GM19438 (cell line): ENCODE data around the gene RBSN.

Source experiments
- ATAC-seq: cut with Tn5 transposase; IDR thresholded peaks from one replicate; pipeline ENCODE4 v1.9.1; 2021; ENCODE audit warnings: low read depth; ENCODE audit not compliant: unreplicated experiment

Gene RBSN

GRCh38 chr3:15102256-15102655 is 3.3 kb upstream of the RBSN start:
- ATAC-seq: no peak

- ATAC-seq: peak; percentile 24
Measured at GRCh38 chr3:15099364-15100098, 583 bp upstream of the RBSN start.

DNA sequence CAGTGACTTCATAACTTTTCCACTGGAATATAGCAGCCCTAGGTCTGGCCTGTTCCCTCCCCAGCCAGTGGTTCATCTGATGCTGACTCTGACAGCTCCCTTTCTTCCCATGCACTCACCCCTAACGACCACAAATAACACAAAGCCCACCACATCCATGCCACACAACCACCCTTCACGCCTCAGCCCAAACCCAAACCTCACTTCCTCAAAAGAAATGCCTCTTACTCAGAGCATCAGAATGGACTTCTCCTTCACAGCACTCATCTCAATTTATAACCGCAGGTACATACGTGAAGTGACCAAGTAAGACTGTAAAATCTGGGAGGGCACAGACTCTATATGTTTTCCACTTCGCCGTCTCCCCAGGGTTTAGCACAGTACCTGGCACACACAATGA is 1.1 kb downstream of the RBSN start:
- no peak for ATAC-seq

DNA sequence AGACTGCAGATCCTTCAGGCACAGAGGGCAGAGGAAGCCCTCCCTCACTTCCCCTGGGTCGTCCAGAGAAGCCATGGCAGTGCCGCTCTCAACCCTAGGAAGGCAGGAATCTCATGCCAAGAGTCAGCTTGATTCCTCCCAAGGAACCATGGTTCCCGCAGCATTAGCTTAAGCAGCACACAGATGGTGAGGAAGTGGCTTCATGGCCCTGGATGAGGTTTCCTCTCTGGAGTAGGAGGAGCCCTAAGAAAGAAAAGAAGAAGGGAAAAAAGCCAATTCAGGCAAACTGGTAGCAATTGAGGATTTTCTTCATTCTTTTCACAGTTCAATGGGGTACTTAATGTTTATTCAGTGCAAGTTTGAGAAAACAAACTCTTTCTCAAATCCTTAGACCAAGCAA is 2.9 kb downstream of the RBSN start:
- no peak for ATAC-seq

DNA sequence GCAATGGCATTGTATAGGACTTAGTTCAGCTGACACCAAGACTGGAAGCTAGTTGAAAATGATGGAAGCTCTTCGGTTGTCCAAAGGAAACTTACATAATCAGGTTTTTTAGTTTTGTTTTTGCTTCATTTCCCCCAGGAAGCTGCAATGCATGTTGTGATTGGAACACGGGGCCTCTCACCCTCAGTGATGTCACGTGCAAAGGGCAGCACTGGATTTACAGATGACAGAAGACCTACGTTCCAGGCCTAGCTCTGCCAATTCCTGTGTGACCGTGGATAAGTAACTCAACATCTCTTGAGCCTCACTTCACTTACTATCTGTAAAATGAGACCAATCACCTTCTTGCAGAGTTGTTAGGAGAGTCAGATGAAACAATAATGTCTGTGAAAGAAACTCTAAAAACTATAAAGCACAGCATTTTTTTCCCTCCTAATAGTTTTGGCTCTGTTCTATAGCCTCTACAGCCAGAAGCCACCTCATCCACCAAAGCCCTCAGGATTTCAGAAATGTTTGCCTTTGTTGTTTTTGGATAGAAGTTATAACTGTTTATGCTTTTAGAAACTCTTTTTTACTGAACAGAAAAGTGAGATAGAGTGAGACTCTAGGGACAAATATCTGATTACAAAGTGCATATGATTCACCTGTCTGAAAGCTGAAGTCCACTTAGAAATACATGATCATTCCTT is 4.6 kb downstream of the RBSN start:
- ATAC-seq: no peak

DNA sequence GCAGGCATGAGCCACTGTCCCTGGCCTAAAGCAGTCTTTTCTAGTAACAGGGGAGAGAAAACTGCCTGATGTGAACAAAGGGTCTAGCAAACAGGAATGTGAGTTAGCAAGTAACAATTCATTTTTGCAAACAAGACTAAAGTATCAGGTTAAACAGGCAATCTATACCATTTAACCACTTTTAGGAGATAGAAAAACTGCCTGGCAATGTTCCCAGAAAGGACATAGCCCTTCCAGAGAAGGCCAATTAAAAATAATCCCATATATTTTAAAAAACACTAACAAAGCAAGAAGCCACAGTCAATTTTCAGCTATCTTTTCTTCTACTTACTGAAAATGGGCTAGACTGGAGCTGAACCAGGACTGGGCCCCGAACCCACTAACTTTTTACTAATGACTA is 6.3 kb downstream of the RBSN start:
- no peak for ATAC-seq

- no peak for ATAC-seq
Measured at GRCh38 chr3:15091575-15091974, 7.4 kb downstream of the RBSN start.

- ATAC-seq: no peak
Measured at GRCh38 chr3:15089201-15089600, 9.7 kb downstream of the RBSN start.

DNA sequence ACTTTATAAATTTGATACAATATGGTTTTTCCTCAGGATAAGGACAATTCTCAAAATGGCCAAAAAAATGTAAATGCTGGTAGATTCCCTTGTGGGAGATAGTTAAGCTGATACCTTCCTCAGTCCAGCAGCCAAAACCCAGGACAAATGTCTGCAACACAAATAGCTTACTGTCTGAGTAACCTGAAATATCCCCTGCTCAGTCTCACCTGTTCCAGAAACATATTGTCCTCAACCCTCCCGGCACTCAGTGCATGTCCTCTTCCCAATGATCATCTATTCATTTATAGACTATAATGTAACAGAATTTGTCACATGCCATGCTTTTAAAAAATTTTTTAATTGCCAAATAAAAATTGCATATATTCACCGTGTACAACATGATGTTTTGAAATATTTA is 12.2 kb downstream of the RBSN start:
- no peak for ATAC-seq

DNA sequence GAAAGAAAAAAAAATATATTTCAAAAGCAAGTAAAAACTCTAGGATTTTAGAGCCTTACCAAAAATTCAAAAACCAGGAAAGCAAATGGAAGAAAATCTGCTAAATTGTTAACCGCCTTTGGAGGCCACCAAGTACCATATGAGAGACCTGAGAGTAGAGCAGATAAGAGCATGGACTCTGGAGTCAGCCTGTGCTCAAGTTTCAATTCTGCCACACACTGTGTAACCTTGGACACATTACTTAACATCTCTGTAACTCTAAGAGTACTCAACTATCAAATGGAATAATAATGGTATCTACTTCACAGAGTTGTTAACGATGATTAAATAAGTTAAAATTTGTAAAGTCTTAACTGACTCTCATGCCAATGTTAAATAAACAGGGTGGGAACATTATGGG is 12.7 kb downstream of the RBSN start:
- ATAC-seq: no peak

DNA sequence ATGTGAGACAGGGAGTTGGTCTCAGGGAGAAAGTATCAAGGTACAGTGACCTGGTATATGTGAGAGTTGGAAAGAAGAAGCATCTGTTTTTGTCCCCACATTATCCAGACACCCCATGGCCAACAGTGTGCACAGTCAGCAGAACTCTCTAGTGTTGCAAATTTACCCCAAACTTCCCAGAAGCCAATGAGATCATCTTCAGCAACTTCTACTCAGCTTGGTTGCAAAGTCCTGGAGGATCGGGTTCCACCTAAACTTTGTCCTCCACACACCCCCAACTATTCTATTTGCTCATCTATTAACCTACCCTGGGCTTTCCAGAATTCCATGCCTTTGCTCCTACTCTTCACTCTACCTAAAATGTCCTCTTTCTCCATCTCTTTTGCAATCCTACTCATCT is 15.7 kb downstream of the RBSN start:
- no peak for ATAC-seq

DNA sequence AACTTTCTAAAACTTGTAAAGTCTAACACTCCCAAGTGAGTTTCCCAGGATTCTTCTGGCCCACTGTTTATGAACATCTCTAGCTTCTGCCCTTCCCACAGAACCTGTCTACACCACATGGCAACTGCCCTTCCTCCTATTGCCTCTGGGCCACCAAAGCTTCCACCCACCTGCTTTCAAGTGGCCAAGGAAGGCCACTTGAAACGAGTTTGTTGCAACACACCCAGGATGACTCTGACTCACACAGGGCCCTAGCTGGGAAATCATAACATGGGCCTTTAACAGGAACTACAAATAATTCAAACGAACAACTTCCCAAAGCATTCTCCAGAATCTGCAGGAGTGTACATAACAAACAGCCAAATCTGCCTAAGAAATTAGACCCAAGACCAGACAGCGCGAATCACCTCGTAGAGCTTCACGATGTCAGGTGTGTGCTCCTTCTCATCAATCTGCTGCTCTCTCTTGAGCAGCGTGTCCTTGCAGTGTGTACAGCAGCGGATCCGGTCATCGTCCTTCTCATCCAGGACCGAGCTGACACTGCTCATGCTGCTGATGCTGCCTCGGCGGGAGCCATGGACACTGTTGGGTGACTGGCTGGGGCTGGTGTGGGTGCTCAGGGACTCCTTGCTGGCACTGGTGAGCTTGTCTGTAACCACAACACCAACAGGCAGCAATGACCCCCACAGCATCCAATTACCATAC is 16.8 kb downstream of the RBSN start:
- ATAC-seq: no peak

GRCh38 chr3:15079091-15079490 is 19.9 kb downstream of the RBSN start:
- ATAC-seq: no peak

- ATAC-seq: no peak
Measured at GRCh38 chr3:15074500-15074899, 24.4 kb downstream of the RBSN start.

DNA sequence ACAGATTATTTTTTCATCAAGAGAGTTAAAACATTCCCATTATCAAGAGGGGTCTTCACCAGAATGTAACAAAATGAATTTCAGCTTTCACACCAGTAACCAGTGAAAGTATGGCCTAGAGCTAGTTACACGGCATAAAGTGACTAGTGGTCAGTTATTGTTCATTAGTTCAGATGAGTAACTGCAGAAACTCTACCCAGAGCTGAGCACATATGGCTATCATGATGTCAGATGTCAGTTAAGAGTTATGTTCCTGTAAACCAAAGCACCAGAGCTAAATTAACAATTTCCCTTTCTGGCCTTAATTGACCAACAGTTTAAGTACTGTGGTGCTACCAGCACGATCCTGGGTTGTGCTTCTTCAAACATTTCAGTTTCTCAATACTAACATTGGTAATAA is 27.2 kb downstream of the RBSN start:
- ATAC-seq: no peak

- ATAC-seq: no peak
Measured at GRCh38 chr3:15069441-15069840, 29.5 kb downstream of the RBSN start.

GRCh38 chr3:15066467-15066866 is 32.5 kb downstream of the RBSN start:
- no peak for ATAC-seq

GRCh38 chr3:15065550-15066007 is 33.4 kb downstream of the RBSN start:
- ATAC-seq: peak; percentile 17

- ATAC-seq: peak; percentile 96
Measured at GRCh38 chr3:15064835-15065549, 34.0 kb downstream of the RBSN start, which contains the start of gene MRPS25. Gene MRPS25, minus strand, starts transcription at chr3:15065315. Its CDS starts 121 bp downstream, at chr3:15065194.

GRCh38 chr3:15064299-15064834 is 34.6 kb downstream of the RBSN start:
- peak; percentile 23 for ATAC-seq
